ENCODE results near the gene DIS3. TPM values are rescaled to one million over a fixed set of nuclear protein-coding genes. Genes with fewer than 3 reads are reported as not detected.
A peak's percentile ranks its signal among the peaks of the same experiment; 100 is the strongest.

DIS3 gene
- total and polyA plus RNA-seq, 10 of the 15 experiments (the other 5 are each of a cell fraction or from before 2014, with no cell fraction given): 10.8 to 65.3 (median 39.2) TPM

DNA sequence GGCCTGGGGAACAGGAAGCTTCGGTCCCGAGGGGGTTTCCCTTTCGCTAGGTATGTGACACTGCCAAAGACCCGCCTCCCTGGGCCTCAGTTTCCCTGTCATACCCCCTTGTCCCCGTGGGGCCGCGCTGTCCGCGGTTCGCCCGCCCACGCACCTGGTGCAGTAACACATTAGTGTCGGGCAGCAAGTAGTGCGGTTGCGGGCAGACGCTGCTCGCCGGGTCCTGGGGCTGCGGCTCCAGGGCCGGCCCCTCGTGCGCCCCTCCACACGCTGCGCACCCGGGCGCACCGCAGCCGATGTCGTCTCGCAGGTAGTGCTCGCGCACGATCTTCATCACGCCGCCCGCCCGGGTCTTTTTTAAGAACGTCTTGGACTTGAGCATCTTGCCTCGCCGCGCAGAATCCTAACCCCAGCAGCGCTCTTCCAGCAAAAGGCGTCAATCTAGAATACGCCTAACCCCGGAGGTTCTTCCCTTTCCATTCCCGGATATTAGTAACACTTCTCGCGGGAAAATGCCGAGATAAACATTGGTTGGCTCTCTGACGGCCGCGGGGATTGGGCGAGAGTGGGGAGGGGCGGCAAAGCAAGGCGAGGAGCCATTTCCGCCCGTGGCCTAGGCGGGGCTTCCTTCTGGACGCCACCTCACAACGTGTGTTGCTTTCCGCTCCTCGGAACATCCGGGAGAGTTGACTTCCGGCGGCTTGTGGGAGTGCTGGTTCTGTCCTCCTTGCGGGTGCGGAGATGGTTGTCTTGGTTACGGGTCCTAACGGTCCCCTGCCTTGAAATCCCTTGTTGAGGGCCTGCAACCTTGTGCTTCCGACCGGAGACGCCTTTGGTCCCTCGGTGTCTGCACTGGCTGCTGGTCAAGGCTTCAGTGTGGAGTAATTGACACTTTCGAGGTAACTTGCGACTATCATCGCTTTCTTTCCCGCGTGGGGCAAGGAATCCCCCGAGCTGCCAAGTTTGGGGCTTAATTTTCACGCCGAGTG, at the start of gene DIS3, which contains the start of gene PIBF1 (continued):
- TF ChIP-seq, protein P1, sequence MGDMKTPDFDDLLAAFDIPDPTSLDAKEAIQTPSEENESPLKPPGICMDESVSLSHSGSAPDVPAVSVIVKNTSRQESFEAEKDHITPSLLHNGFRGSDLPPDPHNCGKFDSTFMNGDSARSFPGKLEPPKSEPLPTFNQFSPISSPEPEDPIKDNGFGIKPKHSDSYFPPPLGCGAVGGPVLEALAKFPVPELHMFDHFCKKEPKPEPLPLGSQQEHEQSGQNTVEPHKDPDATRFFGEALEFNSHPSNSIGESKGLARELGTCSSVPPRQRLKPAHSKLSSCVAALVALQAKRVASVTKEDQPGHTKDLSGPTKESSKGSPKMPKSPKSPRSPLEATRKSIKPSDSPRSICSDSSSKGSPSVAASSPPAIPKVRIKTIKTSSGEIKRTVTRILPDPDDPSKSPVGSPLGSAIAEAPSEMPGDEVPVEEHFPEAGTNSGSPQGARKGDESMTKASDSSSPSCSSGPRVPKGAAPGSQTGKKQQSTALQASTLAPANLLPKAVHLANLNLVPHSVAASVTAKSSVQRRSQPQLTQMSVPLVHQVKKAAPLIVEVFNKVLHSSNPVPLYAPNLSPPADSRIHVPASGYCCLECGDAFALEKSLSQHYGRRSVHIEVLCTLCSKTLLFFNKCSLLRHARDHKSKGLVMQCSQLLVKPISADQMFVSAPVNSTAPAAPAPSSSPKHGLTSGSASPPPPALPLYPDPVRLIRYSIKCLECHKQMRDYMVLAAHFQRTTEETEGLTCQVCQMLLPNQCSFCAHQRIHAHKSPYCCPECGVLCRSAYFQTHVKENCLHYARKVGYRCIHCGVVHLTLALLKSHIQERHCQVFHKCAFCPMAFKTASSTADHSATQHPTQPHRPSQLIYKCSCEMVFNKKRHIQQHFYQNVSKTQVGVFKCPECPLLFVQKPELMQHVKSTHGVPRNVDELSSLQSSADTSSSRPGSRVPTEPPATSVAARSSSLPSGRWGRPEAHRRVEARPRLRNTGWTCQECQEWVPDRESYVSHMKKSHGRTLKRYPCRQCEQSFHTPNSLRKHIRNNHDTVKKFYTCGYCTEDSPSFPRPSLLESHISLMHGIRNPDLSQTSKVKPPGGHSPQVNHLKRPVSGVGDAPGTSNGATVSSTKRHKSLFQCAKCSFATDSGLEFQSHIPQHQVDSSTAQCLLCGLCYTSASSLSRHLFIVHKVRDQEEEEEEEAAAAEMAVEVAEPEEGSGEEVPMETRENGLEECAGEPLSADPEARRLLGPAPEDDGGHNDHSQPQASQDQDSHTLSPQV (IDR thresholded peaks at IDR 0.05): no peak
- TF ChIP-seq MEF2B (IDR thresholded peaks at IDR 0.05; ENCODE audit: partially characterized antibody, poor library complexity, severe bottlenecking) (peak; percentile 53), ASH2L (IDR thresholded peaks at IDR 0.05; ENCODE audit: borderline replicate concordance, low read depth) (peak; percentile 87; the same call in 1 of the 2 replicates), POLR2A (IDR thresholded peaks at IDR 0.05; ENCODE audit: low read depth, low read length) (peak; percentile 88), EP300 (IDR thresholded peaks at IDR 0.05; ENCODE audit: borderline replicate concordance in 1 of 2, control insufficient read depth in 1 of 2, low read depth in 2 of 2, low read length in 2 of 2) (no peak), TCF7 (IDR thresholded peaks at IDR 0.05; ENCODE audit: borderline replicate concordance) (no peak), JUND (IDR thresholded peaks at IDR 0.05; ENCODE audit: low read depth, low read length) (no peak), RAD21 (IDR thresholded peaks at IDR 0.05; ENCODE audit: insufficient read depth, low read depth, low read length) (no peak), RELA (IDR thresholded peaks at IDR 0.05; ENCODE audit: borderline replicate concordance, partially characterized antibody) (peak; percentile 37), BMI1 (IDR thresholded peaks at IDR 0.05; ENCODE audit: borderline replicate concordance) (peak; percentile 93), RCOR1 (conservative IDR thresholded peaks at IDR 0.05; ENCODE audit: low read depth, low read length) (peak; percentile 78; the same call in 1 of the 2 replicates), NFIC (IDR thresholded peaks at IDR 0.05; ENCODE audit: low read depth, low read length) (no peak), NR2F1 (conservative IDR thresholded peaks at IDR 0.05) (no peak), STAT3 (IDR thresholded peaks at IDR 0.05; ENCODE audit: low read depth, low read length) (0 out of 2 replicates have a peak, but pooled peaks have one; percentile 58), FOXK2 (IDR thresholded peaks at IDR 0.05) (no peak; the same call in none of the 2 replicates), RAD51 (IDR thresholded peaks at IDR 0.05) (no peak)
- TF ChIP-seq, protein P2, sequence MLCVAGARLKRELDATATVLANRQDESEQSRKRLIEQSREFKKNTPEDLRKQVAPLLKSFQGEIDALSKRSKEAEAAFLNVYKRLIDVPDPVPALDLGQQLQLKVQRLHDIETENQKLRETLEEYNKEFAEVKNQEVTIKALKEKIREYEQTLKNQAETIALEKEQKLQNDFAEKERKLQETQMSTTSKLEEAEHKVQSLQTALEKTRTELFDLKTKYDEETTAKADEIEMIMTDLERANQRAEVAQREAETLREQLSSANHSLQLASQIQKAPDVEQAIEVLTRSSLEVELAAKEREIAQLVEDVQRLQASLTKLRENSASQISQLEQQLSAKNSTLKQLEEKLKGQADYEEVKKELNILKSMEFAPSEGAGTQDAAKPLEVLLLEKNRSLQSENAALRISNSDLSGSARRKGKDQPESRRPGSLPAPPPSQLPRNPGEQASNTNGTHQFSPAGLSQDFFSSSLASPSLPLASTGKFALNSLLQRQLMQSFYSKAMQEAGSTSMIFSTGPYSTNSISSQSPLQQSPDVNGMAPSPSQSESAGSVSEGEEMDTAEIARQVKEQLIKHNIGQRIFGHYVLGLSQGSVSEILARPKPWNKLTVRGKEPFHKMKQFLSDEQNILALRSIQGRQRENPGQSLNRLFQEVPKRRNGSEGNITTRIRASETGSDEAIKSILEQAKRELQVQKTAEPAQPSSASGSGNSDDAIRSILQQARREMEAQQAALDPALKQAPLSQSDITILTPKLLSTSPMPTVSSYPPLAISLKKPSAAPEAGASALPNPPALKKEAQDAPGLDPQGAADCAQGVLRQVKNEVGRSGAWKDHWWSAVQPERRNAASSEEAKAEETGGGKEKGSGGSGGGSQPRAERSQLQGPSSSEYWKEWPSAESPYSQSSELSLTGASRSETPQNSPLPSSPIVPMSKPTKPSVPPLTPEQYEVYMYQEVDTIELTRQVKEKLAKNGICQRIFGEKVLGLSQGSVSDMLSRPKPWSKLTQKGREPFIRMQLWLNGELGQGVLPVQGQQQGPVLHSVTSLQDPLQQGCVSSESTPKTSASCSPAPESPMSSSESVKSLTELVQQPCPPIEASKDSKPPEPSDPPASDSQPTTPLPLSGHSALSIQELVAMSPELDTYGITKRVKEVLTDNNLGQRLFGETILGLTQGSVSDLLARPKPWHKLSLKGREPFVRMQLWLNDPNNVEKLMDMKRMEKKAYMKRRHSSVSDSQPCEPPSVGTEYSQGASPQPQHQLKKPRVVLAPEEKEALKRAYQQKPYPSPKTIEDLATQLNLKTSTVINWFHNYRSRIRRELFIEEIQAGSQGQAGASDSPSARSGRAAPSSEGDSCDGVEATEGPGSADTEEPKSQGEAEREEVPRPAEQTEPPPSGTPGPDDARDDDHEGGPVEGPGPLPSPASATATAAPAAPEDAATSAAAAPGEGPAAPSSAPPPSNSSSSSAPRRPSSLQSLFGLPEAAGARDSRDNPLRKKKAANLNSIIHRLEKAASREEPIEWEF (IDR thresholded peaks at IDR 0.05; ENCODE audit: insufficient replicate concordance, low read depth, low read length): no peak
- TF ChIP-seq, protein P3, sequence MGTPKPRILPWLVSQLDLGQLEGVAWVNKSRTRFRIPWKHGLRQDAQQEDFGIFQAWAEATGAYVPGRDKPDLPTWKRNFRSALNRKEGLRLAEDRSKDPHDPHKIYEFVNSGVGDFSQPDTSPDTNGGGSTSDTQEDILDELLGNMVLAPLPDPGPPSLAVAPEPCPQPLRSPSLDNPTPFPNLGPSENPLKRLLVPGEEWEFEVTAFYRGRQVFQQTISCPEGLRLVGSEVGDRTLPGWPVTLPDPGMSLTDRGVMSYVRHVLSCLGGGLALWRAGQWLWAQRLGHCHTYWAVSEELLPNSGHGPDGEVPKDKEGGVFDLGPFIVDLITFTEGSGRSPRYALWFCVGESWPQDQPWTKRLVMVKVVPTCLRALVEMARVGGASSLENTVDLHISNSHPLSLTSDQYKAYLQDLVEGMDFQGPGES (IDR thresholded peaks at IDR 0.05): no peak
